Adrenal gland (tissue), 12 donors: ENCODE measurements around the gene RNF10. TPM values are rescaled to one million over a fixed set of nuclear protein-coding genes. Genes with fewer than 3 reads are reported as not detected.

Source experiments
- DNase-seq, 7 donors: peaks; one replicate each; pipeline ENCODE4 v3.0.0-alpha.2; 2019 to 2020
- H3K27ac ChIP-seq, 5 donors: fragments of 200-600 bp; sonication (generic) in 4 of 5; 1 replicate in 3 of 5; 2 replicates in 2 of 5; pipeline versions ENCODE4 v1.5.1 to v1.8.0; 2016 to 2020; ENCODE audit warnings: mild to moderate bottlenecking in 1 of 5
- H3K27me3 ChIP-seq: fragments of 200-600 bp; 2 replicates; pipeline ENCODE4 v1.8.0; 2021
- H3K36me3 ChIP-seq, 2 donors: fragments of 200-600 bp; replicated peaks in 1 of 2; 1 replicate in 1 of 2; 2 replicates in 1 of 2; pipeline versions ENCODE4 v1.5.1 to v1.8.0; 2018 to 2022
- H3K4me1 ChIP-seq, 2 donors: fragments of 200-600 bp; replicated peaks in 1 of 2; 1 replicate in 1 of 2; 2 replicates in 1 of 2; pipeline versions ENCODE4 v1.5.1 to v1.8.0; 2018 to 2021
- H3K4me3 ChIP-seq, 4 donors: fragments of 200-600 bp; sonication (generic) in 3 of 4; one replicate each; pipeline ENCODE4 v1.5.1; 2016 to 2018
- H3K9me3 ChIP-seq, 3 donors: fragments of 200-600 bp; sonication (generic) in 1 of 3; replicated peaks in 1 of 3; 1 replicate in 2 of 3; 2 replicates in 1 of 3; pipeline versions ENCODE4 v1.5.1 to v1.8.0; 2016 to 2021
- POLR2A ChIP-seq, 2 donors: fragments of 450-650 bp; IDR thresholded peaks; one replicate each; pipeline ENCODE4 v1.6.1; 2017; ENCODE audit warnings: antibody characterized with exemption in 2 of 2, mild to moderate bottlenecking in 2 of 2, moderate library complexity in 1 of 2
- WGBS, 4 donors: extraction: QIAGEN DNeasy Blood & Tissue Kit in 2 of 4; methylation state at CpG; one replicate each; pipeline versions ENCODE4 v1.1.5 to v1.1.7; 2013 to 2017; 5-methylcytosine and 5-hydroxymethylcytosine counted together
- intact Hi-C, 2 donors: fragments of 100-400 bp; cut with DNase I; formaldehyde crosslinking; loops; one replicate each; pipeline versions ENCODE4 v1.14.1 to v1.15.0; 2022 to 2023
- polyA plus RNA-seq, 3 donors: library from polyadenylated mRNA; stranded (reverse); fragments of 200-250 nt in 2 of 3; fragments of 350-450 nt in 1 of 3; fragmentation: Illumina TruSeq in 1 of 3; extraction: RNeasy Lipid Tissue Mini Kit (QIAGEN cat#74804) in 1 of 3; gene quantifications; one replicate each; pipeline ENCODE4 v1.2.3, GENCODE V29; 2013 to 2014
- total RNA-seq, 9 donors: library from RNA; depleted of rRNA in 4 of 9; stranded (reverse); fragments of >200 nt in 4 of 9; fragments of 120-200 nt in 1 of 9; fragmentation: NEBNext Ultra II Directional in 1 of 9; extraction: Animal tissue kit (Norgen Biotek cat#: 25700) in 1 of 9; gene quantifications; one replicate each; pipeline versions ENCODE4 v1.1.0 to v1.2.4, GENCODE V29; 2013 to 2023
- TF ChIP-seq, protein P1 (sequence below), 6 experiments: fragments of 450-650 bp in 4 of 6; fragments of 200-600 bp in 2 of 6; sonication (generic) in 1 of 6; IDR thresholded peaks; 1 replicate in 5 of 6; 2 replicates in 1 of 6; pipeline versions ENCODE4 v1.5.1 to v1.8.0; 2016 to 2021; ENCODE audit warnings: antibody characterized with exemption in 6 of 6, mild to moderate bottlenecking in 2 of 6, moderate library complexity in 1 of 6
- donor health status: healthy with polysubstance abuse.
- donor health status: Bipolar disorder and iron deficiency.
- donor health status: DM: yes; HTN: yes; CAD: no.
- donor health status: DM: no; HTN: no; CAD: no.
- donor health status: DM: no; HTN: no; CAD: no.
- donor health status: DM: yes; HTN: yes; CAD: no.

Gene RNF10
- total and polyA plus RNA-seq, 12 donors, result 99.9 to 741 (median 257) TPM

DNA sequence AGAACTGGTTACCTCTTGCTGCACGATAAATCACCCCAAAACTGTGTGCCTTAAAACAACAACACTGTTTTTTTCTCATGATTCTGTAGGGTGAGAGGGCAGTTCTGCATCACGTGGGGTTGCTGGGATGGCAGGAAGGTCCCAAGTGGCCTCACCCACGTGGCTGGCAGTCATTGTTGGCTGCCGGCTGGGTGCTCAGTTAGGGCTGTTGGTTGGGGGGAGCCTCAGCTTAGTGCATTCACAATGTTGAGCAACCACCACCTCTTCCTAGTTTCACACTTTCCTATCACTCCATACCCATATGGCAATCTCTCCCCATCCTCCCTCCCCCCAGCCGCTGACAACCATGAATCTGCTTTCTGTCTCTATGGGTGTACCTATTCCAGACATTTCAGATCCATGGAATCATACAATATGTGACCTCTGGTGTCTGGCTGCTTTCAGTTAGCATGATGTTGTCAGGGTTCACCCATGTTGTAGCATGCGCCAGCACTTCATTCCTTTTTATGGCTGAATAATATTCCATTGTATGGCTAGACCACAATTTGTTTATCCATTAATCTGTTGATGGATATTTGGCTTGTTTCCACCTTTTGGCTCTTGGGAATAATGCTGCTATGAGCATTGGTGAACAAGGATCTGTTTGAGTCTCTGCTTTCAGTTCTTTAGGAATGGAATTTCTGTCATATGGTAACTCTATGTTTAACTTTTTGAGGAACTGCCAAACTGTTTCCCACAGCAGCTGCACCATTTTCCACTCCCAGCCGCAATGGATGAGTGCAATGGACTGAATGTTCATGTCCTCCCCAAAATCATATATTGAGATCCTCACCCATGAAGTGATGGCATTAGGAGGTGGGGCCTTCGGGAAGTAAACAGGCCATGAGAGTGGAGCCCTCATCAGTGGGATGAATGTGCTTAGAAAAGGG lies 58.2 kb downstream of the RNF10 start:
- DNase-seq, result no peak
- TF ChIP-seq POLR2A (IDR thresholded peaks at IDR 0.05), result no peak
- TF ChIP-seq, protein P1, sequence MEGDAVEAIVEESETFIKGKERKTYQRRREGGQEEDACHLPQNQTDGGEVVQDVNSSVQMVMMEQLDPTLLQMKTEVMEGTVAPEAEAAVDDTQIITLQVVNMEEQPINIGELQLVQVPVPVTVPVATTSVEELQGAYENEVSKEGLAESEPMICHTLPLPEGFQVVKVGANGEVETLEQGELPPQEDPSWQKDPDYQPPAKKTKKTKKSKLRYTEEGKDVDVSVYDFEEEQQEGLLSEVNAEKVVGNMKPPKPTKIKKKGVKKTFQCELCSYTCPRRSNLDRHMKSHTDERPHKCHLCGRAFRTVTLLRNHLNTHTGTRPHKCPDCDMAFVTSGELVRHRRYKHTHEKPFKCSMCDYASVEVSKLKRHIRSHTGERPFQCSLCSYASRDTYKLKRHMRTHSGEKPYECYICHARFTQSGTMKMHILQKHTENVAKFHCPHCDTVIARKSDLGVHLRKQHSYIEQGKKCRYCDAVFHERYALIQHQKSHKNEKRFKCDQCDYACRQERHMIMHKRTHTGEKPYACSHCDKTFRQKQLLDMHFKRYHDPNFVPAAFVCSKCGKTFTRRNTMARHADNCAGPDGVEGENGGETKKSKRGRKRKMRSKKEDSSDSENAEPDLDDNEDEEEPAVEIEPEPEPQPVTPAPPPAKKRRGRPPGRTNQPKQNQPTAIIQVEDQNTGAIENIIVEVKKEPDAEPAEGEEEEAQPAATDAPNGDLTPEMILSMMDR (IDR thresholded peaks at IDR 0.05), result no peak
- H3K27me3 ChIP-seq, result no peaks in the 10 kb centered on the region
- H3K27ac ChIP-seq, result no peak overlapping the region
- H3K9me3 ChIP-seq, result no peaks in the 10 kb centered on the region
- H3K36me3 ChIP-seq, result no peaks in the 10 kb centered on the region
- H3K4me3 ChIP-seq, result no peak overlapping the region
- WGBS, 4 donors, result 73 to 82% (median 80%) methylated on average over 7 to 8 of the region's 8 CpGs
- no peaks in the 10 kb centered on the region for H3K4me1 ChIP-seq
- intact Hi-C loops, result loop anchor here in 1 of 2 donors (5.0 kb wide), 1 partner anchor 375 kb away; no protein-coding TSS in a partner anchor

GRCh38 chr12:120596901-120597300 lies 62.7 kb downstream of the RNF10 start:
- H3K27ac ChIP-seq, result no peak overlapping the region
- DNase-seq, result no peak
- no peaks in the 10 kb centered on the region for H3K9me3 ChIP-seq
- WGBS, 4 donors, result 91 to 97% (median 96%) methylated on average over 3 of the region's 3 CpGs
- TF ChIP-seq POLR2A (IDR thresholded peaks at IDR 0.05), result no peak
- TF ChIP-seq, protein P1 (IDR thresholded peaks at IDR 0.05), result no peak
- no peaks in the 10 kb centered on the region for H3K36me3 ChIP-seq
- intact Hi-C loops, result no loop called here
- no peak overlapping the region for H3K4me3 ChIP-seq
- peaks cover 10 to 13% of the 10 kb centered on the region in 2 donors for H3K4me1 ChIP-seq
- no peaks in the 10 kb centered on the region for H3K27me3 ChIP-seq

- DNase-seq, result no peak
- no peak for TF ChIP-seq POLR2A (IDR thresholded peaks at IDR 0.05)
- TF ChIP-seq, protein P1 (IDR thresholded peaks at IDR 0.05), result no peak
Measured at GRCh38 chr12:120597861-120598260, 63.7 kb downstream of the RNF10 start.

DNA sequence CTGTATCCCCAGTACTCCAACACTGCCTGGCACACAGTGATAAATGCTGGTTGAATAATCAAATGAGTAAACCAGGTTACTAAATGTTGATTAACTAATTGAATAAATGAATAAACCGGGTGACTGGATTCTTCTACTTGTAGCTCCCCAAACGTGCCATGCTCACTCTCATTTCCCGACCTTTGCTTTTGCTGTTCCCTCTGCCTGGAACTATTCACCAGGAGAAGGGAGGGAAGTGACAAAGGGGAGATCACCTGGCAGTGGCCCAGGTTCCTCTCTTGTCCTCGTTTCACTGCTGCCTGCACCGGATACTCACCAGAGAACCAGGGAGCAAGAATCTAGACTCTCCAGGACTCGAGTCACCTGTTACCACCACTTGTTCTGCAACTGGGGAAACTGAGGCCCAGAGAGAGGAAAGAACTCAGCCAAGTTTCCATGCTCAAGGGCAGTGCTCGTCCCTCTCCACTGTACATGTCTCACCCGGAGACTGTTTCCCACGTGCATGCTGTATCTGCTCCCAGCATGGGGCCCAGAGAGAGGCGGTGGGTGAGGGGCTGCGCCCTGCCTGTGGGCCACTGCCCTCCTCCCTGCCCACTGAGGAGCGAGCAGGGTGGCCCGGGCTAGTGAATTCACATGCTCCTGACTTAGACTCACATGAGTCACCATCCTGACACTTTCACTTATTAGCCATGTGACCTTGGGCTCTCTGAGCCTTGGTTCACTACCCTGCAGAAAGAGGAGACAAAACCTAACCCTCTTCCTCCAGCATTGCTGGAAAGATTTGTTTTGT lies 64.7 kb downstream of the RNF10 start:
- peak; percentile 67 to 82 (median 77) for DNase-seq
- intact Hi-C loops, result no loop called here
- Histone ChIP-seq H3K36me3 (no peaks in the 10 kb centered on the region), H3K4me3 (peak overlapping the region in 1 of 4 donors; percentile 37), H3K4me1 (peaks cover 13 to 19% of the 10 kb centered on the region in 2 donors), H3K27ac (peak overlapping the region; percentile 30 to 88 (median 77)), H3K27me3 (no peaks in the 10 kb centered on the region), H3K9me3 (no peaks in the 10 kb centered on the region)
- TF ChIP-seq, protein P1 (IDR thresholded peaks at IDR 0.05), result no peak
- peak in 1 of 2 donors; percentile 52 for TF ChIP-seq POLR2A (IDR thresholded peaks at IDR 0.05)
- 25 to 35% (median 29%) methylated on average over 8 to 13 of the region's 13 CpGs for WGBS, 4 donors

More at GRCh38 chr12:120597861-120598260, 63.7 kb downstream of the RNF10 start:
- WGBS, 4 donors, result 68 to 79% (median 70%) methylated on average over 3 of the region's 3 CpGs
- peaks cover 13 to 19% of the 10 kb centered on the region in 2 donors for H3K4me1 ChIP-seq
- H3K4me3 ChIP-seq, result no peak overlapping the region
- intact Hi-C loops, result no loop called here
- H3K9me3 ChIP-seq, result no peaks in the 10 kb centered on the region
- H3K27me3 ChIP-seq, result no peaks in the 10 kb centered on the region
- H3K27ac ChIP-seq, result no peak overlapping the region
- no peaks in the 10 kb centered on the region for H3K36me3 ChIP-seq
